ENCODE results near the gene S1PR3. TPM values are rescaled to one million over a fixed set of nuclear protein-coding genes. Genes with fewer than 3 reads are reported as not detected.

The S1PR3 gene
- total and polyA plus RNA-seq, 4 donors, result 1.4 to 4.5 (median 2.9) TPM

- Histone ChIP-seq H3K36me3 (ENCODE audit: control insufficient read depth in 4 of 4, insufficient read depth in 3 of 4, low read depth in 1 of 4, low read length in 3 of 4) (no peaks in the 10 kb centered on the region), H3K9ac (ENCODE audit: low read depth in 1 of 2, low read length in 2 of 2) (no peak overlapping the region), H3K4me3 (ENCODE audit: low read depth in 1 of 3, low read length in 3 of 3) (no peak overlapping the region), H3K27me3 (ENCODE audit: control insufficient read depth in 4 of 4, insufficient read depth in 4 of 4, low read length in 3 of 4) (no peaks in the 10 kb centered on the region), H3K27ac (ENCODE audit: low read depth in 1 of 2, low read length in 2 of 2) (no peak overlapping the region), H3K4me1 (ENCODE audit: control insufficient read depth in 4 of 4, insufficient read depth in 4 of 4, low read length in 3 of 4) (no peaks in the 10 kb centered on the region), H3K9me3 (ENCODE audit: control insufficient read depth in 4 of 4, low read length in 3 of 4) (no peaks in the 10 kb centered on the region)
- DNase-seq (ENCODE audit: low spot score), result no peak
- 90% methylated on average over 5 of the region's 5 CpGs for WGBS
- TF ChIP-seq FOXA2 (IDR thresholded peaks at IDR 0.05) (no peak), EGR1 (IDR thresholded peaks at IDR 0.05; ENCODE audit: low read depth in 2 of 2) (no peak), HNF4A (conservative IDR thresholded peaks at IDR 0.05) (no peak), NR2F2 (IDR thresholded peaks at IDR 0.05) (no peak), FOXA1 (IDR thresholded peaks at IDR 0.05) (no peak)
These were observed 62.0 kb downstream of the S1PR3 start for GRCh38 chr9:89053301-89053700.

Other genes starting within 250 kb of the S1PR3 start
- under 1 TPM; 0.05 to 0.08 TPM for gene SHC3, start 187.3 kb downstream of the S1PR3 start, total RNA-seq
- under 1 TPM; 0.03 TPM for gene SHC3, start 187.3 kb downstream of the S1PR3 start, polyA plus RNA-seq